Measurements from ENCODE around the gene SLC24A3. TPM values are rescaled to one million over a fixed set of nuclear protein-coding genes. Genes with fewer than 3 reads are reported as not detected.

The SLC24A3 gene
- total and polyA plus RNA-seq, 2 of the 13 experiments (the other 11 are each of a cell fraction or from before 2014, with no cell fraction given) = not detected

DNA sequence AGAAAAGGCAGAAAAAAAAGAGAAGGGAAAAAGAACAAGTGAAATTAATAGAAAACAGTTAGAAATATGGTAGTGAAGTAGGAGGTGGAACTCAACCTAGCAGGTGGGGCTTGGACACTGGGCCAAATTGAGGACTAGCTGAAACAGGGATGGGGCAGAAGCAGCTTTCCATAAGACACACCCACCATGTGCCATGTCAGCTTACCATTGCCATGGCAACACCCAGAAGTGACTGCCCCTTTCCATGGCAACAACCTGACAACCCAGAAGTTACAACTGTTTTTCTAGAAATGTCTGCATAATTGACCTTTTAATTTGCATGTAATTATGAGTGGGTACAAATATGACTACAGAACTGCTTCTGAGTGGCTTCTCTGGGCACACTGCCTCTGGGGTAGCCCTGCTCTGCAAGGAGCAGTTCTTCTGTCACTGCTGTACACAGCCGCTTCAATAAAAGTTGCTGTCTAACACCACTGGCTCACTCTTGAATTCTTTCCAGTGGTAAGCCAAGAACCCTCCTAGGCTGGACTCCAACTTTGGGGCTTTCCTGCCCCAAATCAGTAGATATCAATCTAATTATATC, 35.9 kb upstream of the SLC24A3 start:
- Histone ChIP-seq H3K4me2 (ENCODE audit: low read depth, low read length) (no peak overlapping the region), H4K20me1 (ENCODE audit: insufficient read depth, low read length) (no peaks in the 10 kb centered on the region), H3K79me2 (ENCODE audit: insufficient read depth, low read length) (no peaks in the 10 kb centered on the region), H3K4me1 (ENCODE audit: insufficient read depth, low read length) (no peaks in the 10 kb centered on the region), H3K9me3 (ENCODE audit: low read length) (no peaks in the 10 kb centered on the region), H3K27ac (ENCODE audit: extremely low read length, insufficient read depth, low read length) (no peak overlapping the region), H3K36me3 (replicated peaks in 1 of 2; ENCODE audit: control insufficient read depth in 1 of 2, insufficient read depth in 2 of 2, low read length in 2 of 2) (no peaks in the 10 kb centered on the region), H3K27me3 (ENCODE audit: control insufficient read depth in 1 of 2, insufficient read depth in 2 of 2, low read length in 2 of 2) (no peaks in the 10 kb centered on the region), H3K4me3 (replicated peaks in 1 of 3; ENCODE audit: insufficient read depth in 1 of 3, low read depth in 2 of 3, low read length in 3 of 3) (no peak overlapping the region), H2AFZ (ENCODE audit: low read length) (no peak overlapping the region), H3K9ac (ENCODE audit: insufficient read depth, low read depth, low read length) (no peak overlapping the region)
- WGBS (ENCODE audit: low lambda C conversion rate) = 0% methylated on average over 1 of the region's 1 CpG
- FAIRE-seq (no peak), ATAC-seq (no peak), DNase-seq (ENCODE audit: low spot score) (no peak)
- no TSS peak for BruUV-seq (replicated peaks)
- TF ChIP-seq TAF15 (IDR thresholded peaks at IDR 0.05; ENCODE audit: low read depth, low read length, poor library complexity, severe bottlenecking) (no peak), ZNF749 (CRISPR knock-in tag; IDR thresholded peaks at IDR 0.05; ENCODE audit: borderline replicate concordance) (no peak), ZSCAN29 (CRISPR knock-in tag; conservative IDR thresholded peaks at IDR 0.05) (no peak), RCOR2 (CRISPR knock-in tag; IDR thresholded peaks at IDR 0.05) (no peak), BHLHE40 (IDR thresholded peaks at IDR 0.05; ENCODE audit: low read length) (no peak), NCOA1 (CRISPR knock-in tag; IDR thresholded peaks at IDR 0.05) (no peak), ZNF44 (CRISPR knock-in tag; IDR thresholded peaks at IDR 0.05) (no peak), REPIN1 (CRISPR knock-in tag; IDR thresholded peaks at IDR 0.05; ENCODE audit: borderline replicate concordance, low read depth) (no peak)
- intact Hi-C loops (cut with micrococcal nuclease; ENCODE audit: unreplicated experiment) = no loop called here
- ChIA-PET POLR2A (no interaction called here), CTCF (ENCODE audit: low intra/inter-chr PET ratio, low total read pairs) (no interaction called here)
- in situ Hi-C loops (cut with HindIII; ENCODE audit: extremely low pct_ligation_motif_present, low pct_unique_long_range_greater_than_20kb) = no loop called here

GRCh38 chr20:19181552-19181951, 30.9 kb upstream of the SLC24A3 start:
- 2% methylated on average over 2 of the region's 2 CpGs for WGBS (ENCODE audit: low lambda C conversion rate)
- intact Hi-C loops (cut with micrococcal nuclease; ENCODE audit: unreplicated experiment) = no loop called here
- Histone ChIP-seq H3K27me3 (ENCODE audit: control insufficient read depth in 1 of 2, insufficient read depth in 2 of 2, low read length in 2 of 2) (no peaks in the 10 kb centered on the region), H2AFZ (ENCODE audit: low read length) (no peak overlapping the region), H3K27ac (ENCODE audit: extremely low read length, insufficient read depth, low read length) (no peak overlapping the region), H3K4me3 (replicated peaks in 1 of 3; ENCODE audit: insufficient read depth in 1 of 3, low read depth in 2 of 3, low read length in 3 of 3) (no peak overlapping the region), H4K20me1 (ENCODE audit: insufficient read depth, low read length) (no peaks in the 10 kb centered on the region), H3K9me3 (ENCODE audit: low read length) (no peaks in the 10 kb centered on the region), H3K79me2 (ENCODE audit: insufficient read depth, low read length) (no peaks in the 10 kb centered on the region), H3K36me3 (replicated peaks in 1 of 2; ENCODE audit: control insufficient read depth in 1 of 2, insufficient read depth in 2 of 2, low read length in 2 of 2) (no peaks in the 10 kb centered on the region), H3K4me2 (ENCODE audit: low read depth, low read length) (no peak overlapping the region), H3K4me1 (ENCODE audit: insufficient read depth, low read length) (no peaks in the 10 kb centered on the region), H3K9ac (ENCODE audit: insufficient read depth, low read depth, low read length) (no peak overlapping the region)
- CTCF ChIA-PET (ENCODE audit: low intra/inter-chr PET ratio, low total read pairs) = no interaction called here
- POLR2A ChIA-PET = no interaction called here
- no peak for TF ChIP-seq MEIS1 (CRISPR knock-in tag; IDR thresholded peaks at IDR 0.05; ENCODE audit: borderline replicate concordance)
- TF ChIP-seq RELA (CRISPR knock-in tag; IDR thresholded peaks at IDR 0.05) = no peak
- DNase-seq (ENCODE audit: low spot score) (no peak), FAIRE-seq (no peak), ATAC-seq (no peak)
- in situ Hi-C loops (cut with HindIII; ENCODE audit: extremely low pct_ligation_motif_present, low pct_unique_long_range_greater_than_20kb) = no loop called here
- BruUV-seq (replicated peaks) = no TSS peak
